Neutrophil (primary cell): Measurements from ENCODE around the gene PLXNA2.

Experiments used
- H3K27ac ChIP-seq: fragments of 200-600 bp; sonication (generic); 2 replicates; pipeline ENCODE4 v1.5.1; 2016; ENCODE audit warnings: mild to moderate bottlenecking, moderate library complexity
- H3K27me3 ChIP-seq: fragments of 200-600 bp; sonication (generic); 2 replicates; pipeline ENCODE4 v1.6.0; 2016; ENCODE audit warnings: mild to moderate bottlenecking
- H3K36me3 ChIP-seq: fragments of 200-600 bp; sonication (generic); 2 replicates; pipeline ENCODE4 v1.5.1; 2017
- H3K4me1 ChIP-seq, 2 experiments: fragments of 200-600 bp in 1 of 2; sonication (generic) in 1 of 2; 1 replicate in 1 of 2; 2 replicates in 1 of 2; pipeline versions ENCODE4 v1.5.1 to v1.6.1; 2013 to 2016; ENCODE audit warnings: low read depth in 1 of 2, low read length in 1 of 2, mild to moderate bottlenecking in 1 of 2, moderate library complexity in 1 of 2; ENCODE audit not compliant: control insufficient read depth in 1 of 2, insufficient read depth in 1 of 2
- H3K4me3 ChIP-seq, 2 experiments: fragments of 200-600 bp in 1 of 2; sonication (generic) in 1 of 2; 1 replicate in 1 of 2; 2 replicates in 1 of 2; pipeline ENCODE4 v1.5.1; 2013 to 2016; ENCODE audit warnings: low read depth in 1 of 2, low read length in 1 of 2, mild to moderate bottlenecking in 1 of 2, moderate library complexity in 1 of 2
- H3K9me3 ChIP-seq: fragments of 200-600 bp; sonication (generic); 2 replicates; pipeline ENCODE4 v1.5.1; 2016
- TF ChIP-seq, protein P1 (sequence below): fragments of 200-600 bp; sonication (generic); IDR thresholded peaks from 2 replicates; pipeline ENCODE4 v1.5.1; 2016; ENCODE audit warnings: antibody characterized with exemption

PLXNA2 gene

DNA sequence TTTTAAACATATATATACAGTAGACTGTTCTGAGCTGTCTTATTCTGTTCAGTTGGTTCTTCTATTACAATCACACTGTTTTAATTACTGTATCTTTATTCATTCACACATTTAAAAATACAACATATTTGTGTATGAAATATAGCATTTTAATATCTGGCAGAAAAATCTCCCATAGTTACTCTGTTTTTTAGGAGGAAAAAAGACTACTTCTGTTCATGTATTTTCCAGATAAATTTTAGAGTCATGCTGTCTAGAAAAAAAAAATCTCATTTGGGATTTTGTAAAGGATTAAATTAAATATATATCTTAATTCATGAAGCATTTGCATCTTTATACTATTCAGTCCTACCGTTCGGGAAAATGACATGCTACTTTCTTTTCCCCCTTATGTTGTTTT, 231.5 kb downstream of the PLXNA2 start:
- Histone ChIP-seq H3K4me1 (no peaks in the 10 kb centered on the region), H3K9me3 (no peaks in the 10 kb centered on the region), H3K4me3 (no peak overlapping the region), H3K27me3 (no peaks in the 10 kb centered on the region), H3K36me3 (no peaks in the 10 kb centered on the region), H3K27ac (no peak overlapping the region)
- TF ChIP-seq, protein P1, sequence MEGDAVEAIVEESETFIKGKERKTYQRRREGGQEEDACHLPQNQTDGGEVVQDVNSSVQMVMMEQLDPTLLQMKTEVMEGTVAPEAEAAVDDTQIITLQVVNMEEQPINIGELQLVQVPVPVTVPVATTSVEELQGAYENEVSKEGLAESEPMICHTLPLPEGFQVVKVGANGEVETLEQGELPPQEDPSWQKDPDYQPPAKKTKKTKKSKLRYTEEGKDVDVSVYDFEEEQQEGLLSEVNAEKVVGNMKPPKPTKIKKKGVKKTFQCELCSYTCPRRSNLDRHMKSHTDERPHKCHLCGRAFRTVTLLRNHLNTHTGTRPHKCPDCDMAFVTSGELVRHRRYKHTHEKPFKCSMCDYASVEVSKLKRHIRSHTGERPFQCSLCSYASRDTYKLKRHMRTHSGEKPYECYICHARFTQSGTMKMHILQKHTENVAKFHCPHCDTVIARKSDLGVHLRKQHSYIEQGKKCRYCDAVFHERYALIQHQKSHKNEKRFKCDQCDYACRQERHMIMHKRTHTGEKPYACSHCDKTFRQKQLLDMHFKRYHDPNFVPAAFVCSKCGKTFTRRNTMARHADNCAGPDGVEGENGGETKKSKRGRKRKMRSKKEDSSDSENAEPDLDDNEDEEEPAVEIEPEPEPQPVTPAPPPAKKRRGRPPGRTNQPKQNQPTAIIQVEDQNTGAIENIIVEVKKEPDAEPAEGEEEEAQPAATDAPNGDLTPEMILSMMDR = no peak

DNA sequence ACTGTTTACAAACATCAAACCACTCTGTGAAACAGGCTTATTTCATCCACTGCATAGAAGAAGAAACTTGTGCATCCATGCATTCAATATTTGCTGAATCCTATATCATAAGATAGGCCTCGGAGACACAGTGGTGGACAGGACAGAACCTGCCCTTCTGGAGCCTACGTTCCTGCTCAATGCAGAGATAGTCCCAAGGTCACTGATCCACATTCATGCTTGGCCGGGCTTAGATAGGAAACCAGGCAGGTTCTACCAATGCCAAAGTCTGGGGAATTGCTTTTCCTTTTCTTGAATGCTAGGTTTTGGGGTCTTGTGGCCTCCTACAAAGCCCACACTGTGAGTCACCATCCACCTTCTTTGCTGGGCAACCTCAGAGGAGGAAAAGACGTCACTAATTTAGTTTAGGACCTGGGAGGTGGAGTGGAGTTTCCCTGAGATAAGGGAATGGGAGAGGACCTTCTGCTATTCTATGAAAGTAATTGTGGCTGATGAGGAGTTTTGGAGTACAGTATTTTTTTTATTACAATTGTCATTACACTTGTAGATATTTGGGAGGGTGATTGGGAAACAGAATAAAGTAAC, 233.6 kb downstream of the PLXNA2 start:
- H3K27ac ChIP-seq = no peak overlapping the region
- H3K36me3 ChIP-seq = no peaks in the 10 kb centered on the region
- no peaks in the 10 kb centered on the region for H3K4me1 ChIP-seq
- no peaks in the 10 kb centered on the region for H3K27me3 ChIP-seq
- TF ChIP-seq, protein P1 = no peak
- H3K9me3 ChIP-seq = no peaks in the 10 kb centered on the region
- H3K4me3 ChIP-seq = no peak overlapping the region

DNA sequence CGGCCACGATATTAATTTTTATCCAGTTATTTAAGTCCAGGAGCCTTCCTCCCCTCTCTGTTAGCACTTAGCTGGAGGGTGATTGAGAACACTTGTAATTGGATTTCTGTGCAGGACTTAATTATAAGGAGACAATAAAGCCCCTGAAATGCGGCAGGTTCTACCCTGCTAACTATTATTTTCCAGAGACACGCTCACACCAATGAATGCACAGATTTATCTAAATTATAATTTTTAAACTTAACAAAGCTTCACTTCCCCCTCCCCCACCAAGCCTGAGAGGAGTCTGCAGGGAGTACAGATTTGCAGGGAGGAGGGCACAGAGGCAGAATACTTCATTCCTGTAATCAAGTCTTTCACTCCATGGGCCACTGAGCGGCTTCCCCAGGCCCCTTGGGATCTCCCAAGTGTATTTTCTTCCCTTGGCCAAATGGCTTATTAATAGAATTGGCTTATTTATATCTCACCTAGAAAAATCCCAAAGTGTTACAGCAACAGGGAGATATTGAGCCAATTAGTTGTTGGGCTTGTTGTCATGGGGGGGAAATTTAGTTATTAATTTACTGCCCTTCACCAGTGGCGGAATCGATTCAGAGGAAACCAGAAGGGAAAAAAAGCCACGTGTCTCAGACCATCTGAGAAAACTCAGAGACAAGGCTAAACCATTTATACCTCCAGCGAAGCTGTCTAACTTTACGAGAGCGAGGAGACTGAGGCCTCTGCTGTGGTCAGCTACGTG, 234.3 kb downstream of the PLXNA2 start:
- Histone ChIP-seq H3K36me3 (no peaks in the 10 kb centered on the region), H3K4me1 (no peaks in the 10 kb centered on the region), H3K27ac (no peak overlapping the region), H3K4me3 (no peak overlapping the region), H3K27me3 (no peaks in the 10 kb centered on the region), H3K9me3 (no peaks in the 10 kb centered on the region)
- TF ChIP-seq, protein P1 = no peak

DNA sequence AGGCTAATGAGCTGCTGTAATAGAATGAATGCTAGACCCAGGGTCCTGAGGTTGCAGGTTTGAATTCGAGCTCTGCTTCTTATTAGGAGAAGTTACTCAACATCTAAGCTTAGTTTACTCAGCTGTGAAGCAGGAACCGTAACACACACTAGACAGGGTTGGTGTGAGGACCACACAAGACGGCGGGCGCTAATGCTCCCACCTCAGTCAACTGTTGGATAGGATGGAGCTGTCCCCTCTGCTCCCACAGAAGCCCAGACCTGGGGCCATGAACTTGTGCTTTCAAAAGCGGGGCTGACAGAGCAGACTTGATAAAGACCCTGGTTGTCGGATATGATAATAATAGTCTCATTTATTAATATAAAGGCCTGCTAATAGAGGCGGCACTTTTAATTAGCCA, 234.9 kb downstream of the PLXNA2 start:
- Histone ChIP-seq H3K4me1 (no peaks in the 10 kb centered on the region), H3K9me3 (no peaks in the 10 kb centered on the region)
- TF ChIP-seq, protein P1 = no peak

DNA sequence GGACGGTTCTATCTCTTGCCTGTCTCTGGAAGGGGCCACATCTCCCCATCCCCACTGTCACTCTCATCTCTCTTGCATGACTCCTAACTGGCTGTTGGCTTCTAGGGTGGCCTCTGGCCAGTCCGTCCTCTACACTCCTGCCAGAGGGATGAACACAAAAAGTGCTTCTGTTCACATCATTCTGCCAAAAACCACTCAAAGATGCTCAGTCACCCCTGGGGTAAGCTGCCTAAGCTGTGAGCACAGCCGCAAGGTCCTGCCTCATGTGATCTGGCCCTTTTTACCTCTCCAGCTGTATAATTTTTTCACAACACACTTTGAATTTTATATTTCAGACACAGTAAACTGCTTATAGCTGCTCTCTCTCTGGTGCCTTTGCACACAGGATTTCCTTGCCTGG, 235.7 kb downstream of the PLXNA2 start:
- Histone ChIP-seq H3K4me1 (no peaks in the 10 kb centered on the region), H3K36me3 (no peaks in the 10 kb centered on the region), H3K4me3 (no peak overlapping the region), H3K27ac (no peak overlapping the region), H3K9me3 (no peaks in the 10 kb centered on the region), H3K27me3 (no peaks in the 10 kb centered on the region)
- TF ChIP-seq, protein P1 = no peak

More for the DNA sequence above, 234.9 kb downstream of the PLXNA2 start:
- no peak overlapping the region for H3K27ac ChIP-seq
- H3K27me3 ChIP-seq = no peaks in the 10 kb centered on the region
- no peak overlapping the region for H3K4me3 ChIP-seq
- H3K36me3 ChIP-seq = no peaks in the 10 kb centered on the region
